Stomach smooth muscle (tissue), 2 donors: ENCODE data around the gene KMT2C.
"Not testable (repeated sequence)": the region's sequence is repeated elsewhere in the genome, so short reads cannot be mapped to it uniquely, and the experiment has no call there.

Experiments
- H3K27ac ChIP-seq: one replicate; pipeline ENCODE4 v1.7.0; 2013; ENCODE audit warnings: mild to moderate bottlenecking, low read length, inconsistent platforms
- H3K27me3 ChIP-seq, 2 donors: one replicate each; pipeline ENCODE4 v1.7.0; 2013; ENCODE audit warnings: low read length in 2 of 2; ENCODE audit not compliant: insufficient read depth in 2 of 2, control insufficient read depth in 1 of 2
- H3K36me3 ChIP-seq, 2 donors: one replicate each; pipeline ENCODE4 v1.7.0; 2013; ENCODE audit warnings: low read length in 2 of 2; ENCODE audit not compliant: control insufficient read depth in 2 of 2, insufficient read depth in 2 of 2
- H3K4me1 ChIP-seq: one replicate; pipeline ENCODE4 v1.7.0; 2013; ENCODE audit warnings: low read length; ENCODE audit not compliant: control insufficient read depth, insufficient read depth
- H3K4me3 ChIP-seq, 2 donors: one replicate each; pipeline ENCODE4 v1.7.0; 2013; ENCODE audit warnings: low read length in 2 of 2
- H3K9ac ChIP-seq, 2 donors: one replicate each; pipeline ENCODE4 v1.7.0; 2013; ENCODE audit warnings: low read length in 2 of 2, mild to moderate bottlenecking in 1 of 2
- H3K9me3 ChIP-seq, 2 donors: one replicate each; pipeline ENCODE4 v1.7.0; 2013; ENCODE audit warnings: low read length in 2 of 2; ENCODE audit not compliant: control insufficient read depth in 2 of 2
- donor health status: healthy.
- donor health status: Pancreatic carcinoma.

The KMT2C gene

DNA sequence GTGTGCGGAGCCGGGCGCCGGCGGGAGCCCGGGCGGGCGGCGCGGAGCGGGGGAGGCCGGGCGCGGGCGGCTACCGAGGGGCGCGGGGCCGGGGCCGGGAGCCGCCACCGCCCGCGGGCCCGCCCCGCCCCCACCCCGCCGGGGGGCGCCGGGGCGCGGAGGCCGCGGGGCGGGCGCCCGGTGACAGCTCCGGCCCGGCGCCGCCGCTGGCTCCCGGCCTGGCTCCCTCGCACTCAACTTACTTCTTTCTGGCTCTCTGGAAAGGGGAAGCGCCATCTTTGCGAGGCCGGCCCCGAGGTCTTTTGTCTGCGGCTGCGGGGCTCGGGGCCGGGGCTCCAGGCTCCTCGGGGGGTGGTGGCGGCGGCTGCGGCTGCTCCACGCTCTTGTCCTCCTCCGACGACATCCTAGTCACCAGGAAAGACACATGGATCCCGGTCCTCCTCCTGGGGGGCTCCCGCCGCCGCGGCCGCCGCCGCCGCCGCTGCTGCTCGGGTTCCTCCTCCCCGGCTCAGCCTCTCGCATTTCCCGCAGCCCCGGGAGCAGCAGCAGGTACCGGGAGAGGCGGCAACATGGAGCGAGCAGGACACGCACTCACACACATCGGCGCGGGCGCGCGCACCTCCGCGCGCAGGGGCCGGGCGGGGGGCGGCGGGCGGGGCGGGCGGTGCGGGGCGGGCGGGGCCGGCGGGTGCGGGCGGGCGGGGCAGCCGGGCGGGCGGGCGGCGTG, at the start of gene KMT2C:
TSS of gene KMT2C (minus strand) at position 620 of the 727 bp plus-strand sequence. CDS start at position 403, 217 bp downstream.
- Histone ChIP-seq H3K9ac (peak within 1 kb of the TSS; percentile 87), H3K4me1 (peaks cover 7% of the 10 kb centered on the region), H3K27ac (peak within 1 kb of the TSS; percentile 85), H3K36me3 (no peaks in the 10 kb centered on the region), H3K4me3 (peak within 1 kb of the TSS; percentile 73 to 78), H3K9me3 (no peaks in the 10 kb centered on the region), H3K27me3 (no peaks in the 10 kb centered on the region)

GRCh38 chr7:152481082-152481481, 45.3 kb upstream of the KMT2C start:
- Histone ChIP-seq H3K27me3 (no peaks in the 10 kb centered on the region), H3K4me3 (no peak overlapping the region), H3K36me3 (no peaks in the 10 kb centered on the region), H3K4me1 (no peaks in the 10 kb centered on the region), H3K9me3 (no peaks in the 10 kb centered on the region), H3K27ac (no peak overlapping the region), H3K9ac (no peak overlapping the region)

DNA sequence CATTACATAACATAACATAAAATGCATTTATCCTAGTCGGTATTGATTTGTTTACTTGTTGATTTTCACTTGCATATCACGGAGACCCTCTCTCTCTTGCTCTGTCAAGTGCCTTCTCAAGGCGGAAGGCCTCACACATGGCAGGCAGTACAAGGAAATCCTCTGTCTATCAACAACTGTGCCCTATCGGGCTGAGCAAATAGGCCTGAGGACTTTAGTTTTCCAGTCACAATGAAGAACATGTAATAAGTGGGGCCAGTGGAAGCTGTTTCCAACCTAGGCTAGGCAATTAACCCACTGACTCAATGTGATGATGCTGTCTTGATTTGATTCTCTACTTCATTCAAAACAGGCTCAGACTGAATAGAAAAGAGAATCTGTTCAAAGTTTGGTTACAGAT, 44.9 kb upstream of the KMT2C start:
- Histone ChIP-seq H3K9me3 (no peaks in the 10 kb centered on the region), H3K27me3 (no peaks in the 10 kb centered on the region), H3K4me1 (no peaks in the 10 kb centered on the region), H3K4me3 (no peak overlapping the region), H3K27ac (no peak overlapping the region), H3K36me3 (no peaks in the 10 kb centered on the region), H3K9ac (no peak overlapping the region)

- Histone ChIP-seq H3K27ac (no peak overlapping the region), H3K4me1 (no peaks in the 10 kb centered on the region), H3K36me3 (no peaks in the 10 kb centered on the region), H3K27me3 (no peaks in the 10 kb centered on the region), H3K9me3 (no peaks in the 10 kb centered on the region), H3K4me3 (no peak overlapping the region), H3K9ac (no peak overlapping the region)
Observed at GRCh38 chr7:152479595-152479994, 43.8 kb upstream of the KMT2C start.

DNA sequence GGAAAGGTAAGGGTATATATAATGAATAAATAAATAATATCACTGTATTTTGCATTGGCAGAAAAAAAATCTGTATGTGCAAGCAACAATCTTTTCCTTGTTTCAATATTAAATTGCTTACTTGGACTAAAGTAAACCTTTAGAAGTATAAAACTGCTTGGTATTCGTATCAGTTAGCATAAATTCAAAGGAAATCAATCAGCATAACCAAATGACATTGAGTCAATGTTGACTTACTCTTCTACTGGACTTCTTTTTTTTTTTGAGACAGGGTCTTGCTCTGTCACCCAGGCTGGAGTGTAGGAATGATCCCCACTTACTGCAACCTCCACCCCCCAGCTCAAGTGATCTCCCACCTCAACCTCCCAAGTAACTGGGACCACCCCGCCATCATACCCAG, 42.3 kb upstream of the KMT2C start:
- H3K27ac ChIP-seq: no peak overlapping the region

GRCh38 chr7:152477079-152477478, 41.3 kb upstream of the KMT2C start:
- Histone ChIP-seq H3K4me3 (no peak overlapping the region), H3K9ac (no peak overlapping the region), H3K27me3 (no peaks in the 10 kb centered on the region), H3K36me3 (no peaks in the 10 kb centered on the region), H3K9me3 (no peaks in the 10 kb centered on the region), H3K4me1 (no peaks in the 10 kb centered on the region), H3K27ac (no peak overlapping the region)

More for the DNA sequence above, 42.3 kb upstream of the KMT2C start:
- H3K4me1 ChIP-seq: no peaks in the 10 kb centered on the region
- H3K36me3 ChIP-seq: no peaks in the 10 kb centered on the region
- no peaks in the 10 kb centered on the region for H3K27me3 ChIP-seq
- H3K9me3 ChIP-seq: no peaks in the 10 kb centered on the region
- no peak overlapping the region for H3K4me3 ChIP-seq
- H3K9ac ChIP-seq: no peak overlapping the region

DNA sequence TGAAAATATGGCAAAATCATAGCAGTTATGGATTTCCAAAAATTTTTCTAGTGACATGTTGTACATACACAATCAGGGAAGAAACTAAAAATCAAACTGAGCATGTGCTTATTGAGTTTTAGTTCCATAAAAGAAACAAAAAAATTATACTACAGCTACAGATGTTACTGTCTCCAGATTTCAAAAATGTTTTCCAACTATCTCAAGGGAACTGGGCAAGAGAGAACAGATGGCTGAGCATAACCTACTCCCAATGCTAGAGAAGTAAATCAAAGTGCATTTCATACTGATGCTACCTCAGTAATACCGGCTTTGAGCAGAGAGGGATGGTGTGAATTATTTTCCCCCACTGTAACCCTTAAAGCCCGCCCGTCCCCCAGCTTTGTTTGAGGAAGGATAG, 40.7 kb upstream of the KMT2C start:
- Histone ChIP-seq H3K27ac (no peak overlapping the region), H3K36me3 (no peaks in the 10 kb centered on the region), H3K9me3 (no peaks in the 10 kb centered on the region), H3K9ac (no peak overlapping the region), H3K27me3 (no peaks in the 10 kb centered on the region), H3K4me1 (no peaks in the 10 kb centered on the region), H3K4me3 (no peak overlapping the region)

DNA sequence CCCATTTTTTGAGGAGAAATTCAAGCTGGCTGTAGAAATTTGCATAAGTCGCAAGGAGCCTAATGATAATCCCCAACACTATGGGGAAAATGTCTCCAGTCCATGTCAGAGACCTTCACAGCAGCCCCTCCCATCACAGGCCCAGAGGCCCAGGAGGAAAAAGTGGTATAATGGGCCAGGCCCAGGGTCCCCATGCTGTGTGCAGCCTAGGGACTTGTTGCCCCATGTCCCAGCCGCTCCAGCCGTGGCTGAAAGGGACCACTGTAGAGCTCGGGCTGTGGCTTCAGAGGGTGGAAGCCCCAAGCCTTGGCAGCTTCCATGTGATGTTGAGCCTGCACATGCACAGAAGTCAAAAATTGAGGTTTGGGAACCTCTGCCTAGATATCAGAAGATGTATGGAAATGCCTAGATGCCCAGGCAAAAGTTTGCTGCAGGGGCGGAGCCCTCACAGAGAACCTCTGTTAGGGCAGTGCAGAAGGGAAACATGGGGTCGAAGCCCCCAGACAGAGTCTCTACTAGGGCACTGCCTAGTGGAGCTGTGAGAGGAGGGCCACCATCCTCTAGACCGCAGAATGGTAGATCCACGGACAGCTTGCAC, 35.3 kb upstream of the KMT2C start:
- not testable (repeated sequence) for H3K4me1 ChIP-seq, H3K36me3 ChIP-seq, H3K9me3 ChIP-seq, H3K4me3 ChIP-seq, H3K27ac ChIP-seq, H3K27me3 ChIP-seq, H3K9ac ChIP-seq

DNA sequence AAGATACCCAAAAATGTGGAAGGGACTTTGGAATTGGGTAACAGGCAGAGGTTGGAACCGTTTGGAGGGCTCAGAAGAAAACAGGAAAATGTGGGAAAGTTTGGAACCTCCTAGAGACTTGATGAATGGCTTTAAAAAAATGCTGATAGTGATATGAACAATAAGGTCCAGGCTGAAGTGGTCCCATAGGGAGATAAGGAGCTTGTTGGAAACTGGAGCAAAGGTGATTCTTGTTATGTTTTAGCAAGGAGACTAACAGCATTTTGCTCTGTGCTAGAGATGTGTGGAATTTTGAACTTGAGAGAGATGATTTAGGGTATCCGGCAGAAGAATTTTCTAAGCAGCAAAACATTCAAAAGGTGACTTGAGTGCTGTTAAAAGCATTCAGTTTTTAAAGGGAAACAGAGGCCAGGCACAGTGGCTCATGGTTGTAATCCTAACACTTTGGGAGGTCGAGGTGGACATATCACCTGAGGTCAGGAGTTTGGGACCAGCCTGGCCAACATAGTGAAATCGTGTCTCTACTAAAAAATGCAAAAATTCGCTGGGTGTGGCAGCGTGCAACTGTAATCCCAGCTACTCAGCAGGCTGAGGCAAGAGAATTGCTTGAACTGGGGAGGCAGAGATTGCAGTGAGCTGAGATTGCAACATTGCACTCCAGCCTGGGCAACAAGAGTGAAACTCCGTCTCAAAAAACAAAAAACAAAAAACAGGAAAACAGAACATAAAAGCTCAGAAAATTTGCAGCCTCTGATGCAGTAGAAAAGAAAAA, 34.6 kb upstream of the KMT2C start:
- not testable (repeated sequence) for H3K36me3 ChIP-seq, H3K4me1 ChIP-seq, H3K4me3 ChIP-seq, H3K27me3 ChIP-seq, H3K27ac ChIP-seq, H3K9ac ChIP-seq, H3K9me3 ChIP-seq

- H3K9ac ChIP-seq, H3K4me3 ChIP-seq, H3K27me3 ChIP-seq, H3K27ac ChIP-seq, H3K36me3 ChIP-seq, H3K9me3 ChIP-seq, H3K4me1 ChIP-seq: not testable (repeated sequence)
Observed at GRCh38 chr7:152469576-152469975, 33.8 kb upstream of the KMT2C start.

- no peaks in the 10 kb centered on the region for H3K36me3 ChIP-seq
- no peak overlapping the region for H3K4me3 ChIP-seq
- no peaks in the 10 kb centered on the region for H3K9me3 ChIP-seq
- H3K4me1 ChIP-seq: no peaks in the 10 kb centered on the region
- no peak overlapping the region for H3K27ac ChIP-seq
- H3K27me3 ChIP-seq: no peaks in the 10 kb centered on the region
- H3K9ac ChIP-seq: no peak overlapping the region
Observed at GRCh38 chr7:152467225-152467624, 31.4 kb upstream of the KMT2C start.
